Ishikawa (cell line): ENCODE results near the gene ATXN1.

Source experiments
- CEBPB ChIP-seq: IDR thresholded peaks from 2 replicates; pipeline ENCODE4 v1.6.1; 2012
- CREB1 ChIP-seq: IDR thresholded peaks from 2 replicates; pipeline ENCODE4 v1.6.1; 2012; ENCODE audit warnings: low read depth
- EGR1 ChIP-seq: IDR thresholded peaks from 2 replicates; pipeline ENCODE4 v1.6.1; 2012
- EP300 ChIP-seq: IDR thresholded peaks from 2 replicates; pipeline ENCODE4 v1.6.1; 2012; ENCODE audit warnings: borderline replicate concordance
- FOXM1 ChIP-seq: IDR thresholded peaks from 2 replicates; pipeline ENCODE4 v1.6.1; 2012; ENCODE audit warnings: low read depth, borderline replicate concordance
- NFIC ChIP-seq: IDR thresholded peaks from 2 replicates; pipeline ENCODE4 v1.6.1; 2012
- RAD21 ChIP-seq: IDR thresholded peaks from 2 replicates; pipeline ENCODE4 v1.6.1; 2012; ENCODE audit warnings: low read depth
- TAF1 ChIP-seq: IDR thresholded peaks from 2 replicates; pipeline ENCODE4 v1.6.1; 2012; ENCODE audit warnings: low read depth, mild to moderate bottlenecking
- TCF12 ChIP-seq: IDR thresholded peaks from 2 replicates; pipeline ENCODE4 v1.6.1; 2012; ENCODE audit warnings: low read depth
- TEAD4 ChIP-seq: IDR thresholded peaks from 2 replicates; pipeline ENCODE4 v1.6.1; 2012
- YY1 ChIP-seq: IDR thresholded peaks from 2 replicates; pipeline ENCODE4 v1.6.1; 2012; ENCODE audit warnings: low read depth
- ZBTB7A ChIP-seq: IDR thresholded peaks from 2 replicates; pipeline ENCODE4 v1.6.1; 2012; ENCODE audit warnings: low read depth
- TF ChIP-seq, protein P1 (sequence below): IDR thresholded peaks from 2 replicates; pipeline ENCODE4 v1.6.1; 2012
- TF ChIP-seq, protein P2 (sequence below): IDR thresholded peaks from 2 replicates; pipeline ENCODE4 v1.6.1; 2012
- TF ChIP-seq, protein P3 (sequence below): IDR thresholded peaks from 2 replicates; pipeline ENCODE4 v1.6.1; 2012; ENCODE audit warnings: low read depth, mild to moderate bottlenecking

Gene ATXN1

DNA sequence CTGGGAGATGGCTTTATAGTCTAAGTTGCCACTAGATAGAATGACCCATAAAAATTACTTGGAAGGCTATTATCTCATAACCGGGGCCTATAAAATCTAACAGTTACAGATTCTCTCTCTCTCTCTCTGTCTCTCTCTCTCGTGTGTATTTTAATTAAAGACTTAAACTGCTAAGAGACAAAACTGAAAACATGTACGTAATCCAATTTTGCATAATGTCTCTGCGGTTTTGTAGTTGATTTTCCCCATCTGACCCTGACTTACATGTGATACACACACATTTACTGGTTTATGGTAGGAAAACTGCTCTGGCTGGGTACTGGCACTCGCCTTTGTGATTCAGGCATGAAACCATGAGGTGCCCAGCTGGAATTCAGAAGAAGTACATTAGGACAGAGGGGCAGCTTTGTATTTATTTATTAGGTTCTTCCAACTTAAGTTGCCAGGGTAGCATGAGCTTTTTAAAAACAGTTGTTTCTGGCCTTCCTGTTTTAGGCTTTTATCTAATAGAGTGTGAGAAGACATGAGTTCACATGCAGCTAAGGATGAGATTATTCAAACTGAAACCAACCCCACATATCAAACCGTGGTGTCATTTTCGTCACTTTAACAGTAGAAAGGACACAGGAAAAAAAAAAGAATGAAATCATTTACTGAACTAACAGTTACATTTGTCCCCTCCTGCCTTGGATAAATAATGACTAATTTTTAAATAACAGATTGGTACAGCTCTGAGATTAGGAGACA, 340.4 kb downstream of the ATXN1 start:
- TF ChIP-seq TEAD4: no peak
- TF ChIP-seq RAD21: no peak
- TF ChIP-seq, protein P1, sequence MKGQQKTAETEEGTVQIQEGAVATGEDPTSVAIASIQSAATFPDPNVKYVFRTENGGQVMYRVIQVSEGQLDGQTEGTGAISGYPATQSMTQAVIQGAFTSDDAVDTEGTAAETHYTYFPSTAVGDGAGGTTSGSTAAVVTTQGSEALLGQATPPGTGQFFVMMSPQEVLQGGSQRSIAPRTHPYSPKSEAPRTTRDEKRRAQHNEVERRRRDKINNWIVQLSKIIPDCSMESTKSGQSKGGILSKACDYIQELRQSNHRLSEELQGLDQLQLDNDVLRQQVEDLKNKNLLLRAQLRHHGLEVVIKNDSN: no peak
- no peak for TF ChIP-seq FOXM1

DNA sequence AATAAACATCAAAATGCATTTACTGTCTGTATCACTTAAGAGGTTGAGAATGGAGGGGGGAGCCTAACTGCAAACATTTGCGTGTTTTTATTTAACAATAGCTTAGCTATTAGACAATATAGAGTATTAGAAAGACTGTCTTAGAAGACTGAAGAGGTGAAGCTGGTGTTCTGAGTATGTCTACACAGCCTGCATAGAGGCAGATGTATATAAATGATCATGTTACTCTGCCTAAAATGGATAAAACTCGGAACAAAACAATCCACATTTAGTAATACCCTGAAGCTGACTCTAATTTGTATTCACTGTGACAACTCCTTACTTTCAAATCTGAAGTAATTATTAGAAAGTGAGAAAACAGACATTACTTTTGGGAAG, 340.9 kb downstream of the ATXN1 start:
- no peak for TF ChIP-seq EGR1
- TF ChIP-seq TAF1: no peak
- no peak for TF ChIP-seq CREB1
- no peak for TF ChIP-seq ZBTB7A
- TF ChIP-seq, protein P2, sequence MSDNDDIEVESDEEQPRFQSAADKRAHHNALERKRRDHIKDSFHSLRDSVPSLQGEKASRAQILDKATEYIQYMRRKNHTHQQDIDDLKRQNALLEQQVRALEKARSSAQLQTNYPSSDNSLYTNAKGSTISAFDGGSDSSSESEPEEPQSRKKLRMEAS: no peak
- no peak for TF ChIP-seq TEAD4
- TF ChIP-seq, protein P1: no peak
- TF ChIP-seq, protein P3, sequence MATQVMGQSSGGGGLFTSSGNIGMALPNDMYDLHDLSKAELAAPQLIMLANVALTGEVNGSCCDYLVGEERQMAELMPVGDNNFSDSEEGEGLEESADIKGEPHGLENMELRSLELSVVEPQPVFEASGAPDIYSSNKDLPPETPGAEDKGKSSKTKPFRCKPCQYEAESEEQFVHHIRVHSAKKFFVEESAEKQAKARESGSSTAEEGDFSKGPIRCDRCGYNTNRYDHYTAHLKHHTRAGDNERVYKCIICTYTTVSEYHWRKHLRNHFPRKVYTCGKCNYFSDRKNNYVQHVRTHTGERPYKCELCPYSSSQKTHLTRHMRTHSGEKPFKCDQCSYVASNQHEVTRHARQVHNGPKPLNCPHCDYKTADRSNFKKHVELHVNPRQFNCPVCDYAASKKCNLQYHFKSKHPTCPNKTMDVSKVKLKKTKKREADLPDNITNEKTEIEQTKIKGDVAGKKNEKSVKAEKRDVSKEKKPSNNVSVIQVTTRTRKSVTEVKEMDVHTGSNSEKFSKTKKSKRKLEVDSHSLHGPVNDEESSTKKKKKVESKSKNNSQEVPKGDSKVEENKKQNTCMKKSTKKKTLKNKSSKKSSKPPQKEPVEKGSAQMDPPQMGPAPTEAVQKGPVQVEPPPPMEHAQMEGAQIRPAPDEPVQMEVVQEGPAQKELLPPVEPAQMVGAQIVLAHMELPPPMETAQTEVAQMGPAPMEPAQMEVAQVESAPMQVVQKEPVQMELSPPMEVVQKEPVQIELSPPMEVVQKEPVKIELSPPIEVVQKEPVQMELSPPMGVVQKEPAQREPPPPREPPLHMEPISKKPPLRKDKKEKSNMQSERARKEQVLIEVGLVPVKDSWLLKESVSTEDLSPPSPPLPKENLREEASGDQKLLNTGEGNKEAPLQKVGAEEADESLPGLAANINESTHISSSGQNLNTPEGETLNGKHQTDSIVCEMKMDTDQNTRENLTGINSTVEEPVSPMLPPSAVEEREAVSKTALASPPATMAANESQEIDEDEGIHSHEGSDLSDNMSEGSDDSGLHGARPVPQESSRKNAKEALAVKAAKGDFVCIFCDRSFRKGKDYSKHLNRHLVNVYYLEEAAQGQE: no peak
- no peak for TF ChIP-seq NFIC
- no peak for TF ChIP-seq TCF12

DNA sequence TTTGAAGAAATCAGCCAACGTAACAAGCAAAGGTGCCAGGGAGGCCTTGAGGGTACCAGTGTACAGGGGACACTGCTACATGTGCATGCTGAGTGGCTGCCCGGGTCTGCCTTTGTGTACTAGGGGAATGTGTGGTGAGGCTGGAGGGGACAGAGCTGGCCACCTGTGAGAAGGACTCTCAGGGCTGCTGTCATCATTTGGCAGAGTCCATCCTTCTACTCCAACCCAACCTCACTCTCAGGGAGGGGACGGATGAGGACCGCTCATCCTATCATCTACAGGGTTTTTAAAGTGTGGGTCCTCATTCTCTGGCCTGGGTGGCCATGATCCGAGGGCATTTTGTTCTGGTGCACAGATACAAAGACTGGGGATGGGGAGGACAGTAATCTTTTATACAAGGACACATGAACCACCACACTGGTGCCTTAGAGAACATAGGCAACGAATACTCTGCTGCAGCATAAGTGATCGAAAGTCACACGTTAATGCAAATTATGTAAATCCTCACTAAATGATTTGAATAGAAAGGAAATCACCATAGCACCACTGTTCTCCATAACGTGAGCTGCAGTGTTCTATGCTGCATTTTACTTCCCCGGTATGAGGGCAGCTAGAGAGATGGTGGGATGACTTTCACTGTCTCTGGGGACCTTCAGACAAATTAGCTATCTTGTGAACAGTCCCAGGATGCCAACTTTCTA, 341.5 kb downstream of the ATXN1 start:
- TF ChIP-seq EGR1 (no peak), YY1 (no peak), CEBPB (no peak), TAF1 (no peak), RAD21 (no peak), ZBTB7A (no peak), TCF12 (no peak), NFIC (no peak), CREB1 (no peak)

DNA sequence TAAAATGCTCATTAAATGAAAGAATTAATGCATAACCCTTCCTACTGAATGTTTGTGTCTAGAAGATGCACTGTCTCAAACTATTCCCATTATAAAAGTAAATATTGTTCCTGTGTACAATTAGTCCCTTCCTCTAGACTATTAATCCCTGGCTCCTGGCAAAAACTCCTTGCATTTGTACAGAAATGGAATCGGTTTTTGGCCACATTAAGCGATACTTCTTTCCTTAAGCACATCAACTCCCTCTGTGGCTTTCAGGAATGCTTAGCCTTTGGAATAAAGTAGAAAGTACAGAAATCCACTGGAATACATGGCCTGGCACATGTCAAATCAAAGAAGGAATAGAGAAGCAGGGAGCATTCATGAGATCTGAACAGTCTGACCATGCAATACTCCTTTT, 343.1 kb downstream of the ATXN1 start:
- TF ChIP-seq, protein P3: no peak
- TF ChIP-seq FOXM1 (no peak), CEBPB (no peak), TCF12 (no peak)
- TF ChIP-seq, protein P1: no peak

DNA sequence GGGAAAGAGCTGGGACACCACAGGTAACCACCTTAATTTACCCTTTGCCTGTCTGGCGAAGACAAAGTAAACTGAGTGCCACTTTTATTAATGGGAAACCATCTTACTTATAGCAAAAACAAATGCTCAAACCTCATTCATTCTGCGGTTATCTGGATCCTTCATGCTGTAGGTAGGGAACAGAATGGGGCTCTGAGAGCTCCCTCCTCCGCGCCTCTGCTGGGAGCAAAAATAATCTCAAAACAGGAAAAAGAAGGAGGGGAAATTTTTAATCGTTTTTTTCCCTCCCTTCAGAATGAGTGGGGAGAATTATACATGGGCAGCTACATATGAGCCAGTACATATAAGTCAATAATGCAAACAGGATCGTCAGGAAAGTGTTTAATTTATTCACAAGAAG, 345.6 kb downstream of the ATXN1 start:
- TF ChIP-seq CREB1 (no peak), YY1 (no peak), CEBPB (no peak), TEAD4 (no peak), EP300 (no peak), ZBTB7A (no peak), EGR1 (no peak), TAF1 (no peak), TCF12 (no peak), FOXM1 (no peak)
- TF ChIP-seq, protein P1: no peak
- TF ChIP-seq, protein P3: no peak
- TF ChIP-seq, protein P2: no peak
